Measurements from ENCODE around the gene MT1E.

The MT1E gene

DNA sequence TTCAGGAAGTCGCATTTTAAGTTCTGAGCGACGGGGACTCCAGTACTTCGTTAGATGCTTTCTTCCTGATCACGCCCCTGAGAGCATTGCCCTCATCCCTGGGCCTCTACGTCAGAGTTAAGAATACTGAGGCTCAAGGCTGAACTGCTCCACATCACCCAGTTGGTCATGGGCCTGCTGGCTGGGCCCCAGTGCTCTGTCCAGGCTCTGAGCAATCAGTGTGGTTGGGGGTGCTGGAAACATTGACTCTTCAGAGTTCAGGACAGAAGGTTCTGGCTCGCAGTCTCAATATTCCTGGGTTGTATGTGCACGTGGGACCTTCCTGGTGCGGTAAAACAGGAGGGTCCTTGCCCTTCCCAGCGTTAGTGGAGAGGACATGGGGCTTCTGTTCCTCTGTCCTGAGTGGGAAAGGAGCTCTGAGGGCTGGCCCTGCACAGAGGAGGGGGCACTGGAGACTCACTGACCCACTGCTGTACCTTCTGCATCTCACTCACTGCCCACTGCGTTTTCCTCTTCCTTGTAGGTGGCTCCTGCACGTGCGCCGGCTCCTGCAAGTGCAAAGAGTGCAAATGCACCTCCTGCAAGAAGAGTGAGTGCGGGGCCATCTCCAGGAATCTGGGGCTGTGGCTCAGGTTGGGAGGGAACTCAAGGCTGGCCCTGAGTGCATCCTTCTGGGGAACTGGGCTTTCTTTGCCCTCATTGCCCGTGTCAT lies 518 bp downstream of the MT1E start:
- DNase-seq (ENCODE audit: low read depth in 2 of 3, low spot score in 2 of 3) = no peak

- DNase-seq (ENCODE audit: low read depth in 2 of 3, low spot score in 2 of 3) = no peak
Measured at GRCh38 chr16:56626685-56627084, 1.1 kb downstream of the MT1E start.

GRCh38 chr16:56628486-56629350 lies 3.1 kb downstream of the MT1E start:
- DNase-seq (ENCODE audit: low read depth in 2 of 3, low spot score in 2 of 3) = no peak

DNA sequence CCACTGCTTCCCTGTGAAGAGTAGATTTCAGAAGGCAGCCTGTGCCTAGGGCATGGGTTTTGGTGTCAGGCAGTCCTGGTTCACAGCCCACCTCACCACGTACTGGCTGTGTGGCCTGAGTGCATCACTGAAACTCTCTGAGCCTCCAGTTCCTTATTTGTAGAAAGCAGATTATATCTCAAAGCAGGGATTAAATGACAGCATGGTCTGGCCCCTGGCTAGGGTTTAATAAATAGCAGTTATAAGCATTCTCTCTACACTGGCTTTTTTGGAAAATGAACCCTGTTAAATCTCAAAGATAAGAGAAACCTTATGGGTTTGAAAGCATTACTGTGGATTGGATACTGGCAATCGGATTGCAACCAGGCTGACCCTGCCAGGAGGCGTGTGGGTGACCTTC lies 4.0 kb downstream of the MT1E start:
- DNase-seq (ENCODE audit: low read depth in 2 of 3, low spot score in 2 of 3) = no peak

- DNase-seq (ENCODE audit: low read depth in 2 of 3, low spot score in 2 of 3) = no peak
Measured at GRCh38 chr16:56630134-56630533, 4.6 kb downstream of the MT1E start.

DNA sequence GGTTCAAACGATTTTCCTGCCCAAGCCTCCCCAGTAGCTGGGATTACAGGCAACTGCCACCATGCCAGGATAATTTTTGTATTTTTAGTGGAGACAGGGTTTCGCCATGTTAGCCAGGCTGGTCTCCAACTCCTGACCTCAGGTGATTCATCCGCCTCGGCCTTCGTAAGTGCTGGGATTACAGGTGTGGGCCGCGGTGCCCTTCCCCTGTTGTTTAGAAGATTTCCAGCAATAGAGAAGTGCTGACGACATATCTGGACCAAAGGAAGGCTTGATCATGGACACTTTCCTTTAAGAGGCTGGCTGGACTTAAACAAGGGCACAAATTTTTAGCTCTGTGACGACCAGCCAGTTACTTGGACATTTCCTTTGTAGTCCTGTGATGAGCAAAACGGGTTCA lies 5.6 kb downstream of the MT1E start:
- no peak for DNase-seq (ENCODE audit: low read depth in 2 of 3, low spot score in 2 of 3)

DNA sequence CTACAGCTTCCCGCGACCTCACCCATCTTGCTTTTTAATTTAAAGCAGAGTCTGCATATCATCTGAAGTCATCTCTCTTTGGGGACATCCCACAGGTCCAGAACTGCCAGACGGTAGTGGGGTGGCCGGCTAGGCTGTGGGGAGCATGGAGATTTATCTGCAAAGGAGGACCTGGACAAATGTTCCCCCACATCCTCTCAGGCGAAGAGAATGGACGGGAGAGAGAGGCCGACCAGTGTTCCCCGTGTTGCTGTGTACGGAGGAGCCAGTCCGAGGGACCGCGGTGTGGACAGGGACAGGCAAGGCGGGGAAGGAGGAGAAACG lies 6.2 kb downstream of the MT1E start:
- no peak for DNase-seq (ENCODE audit: low read depth in 2 of 3, low spot score in 2 of 3)

DNA sequence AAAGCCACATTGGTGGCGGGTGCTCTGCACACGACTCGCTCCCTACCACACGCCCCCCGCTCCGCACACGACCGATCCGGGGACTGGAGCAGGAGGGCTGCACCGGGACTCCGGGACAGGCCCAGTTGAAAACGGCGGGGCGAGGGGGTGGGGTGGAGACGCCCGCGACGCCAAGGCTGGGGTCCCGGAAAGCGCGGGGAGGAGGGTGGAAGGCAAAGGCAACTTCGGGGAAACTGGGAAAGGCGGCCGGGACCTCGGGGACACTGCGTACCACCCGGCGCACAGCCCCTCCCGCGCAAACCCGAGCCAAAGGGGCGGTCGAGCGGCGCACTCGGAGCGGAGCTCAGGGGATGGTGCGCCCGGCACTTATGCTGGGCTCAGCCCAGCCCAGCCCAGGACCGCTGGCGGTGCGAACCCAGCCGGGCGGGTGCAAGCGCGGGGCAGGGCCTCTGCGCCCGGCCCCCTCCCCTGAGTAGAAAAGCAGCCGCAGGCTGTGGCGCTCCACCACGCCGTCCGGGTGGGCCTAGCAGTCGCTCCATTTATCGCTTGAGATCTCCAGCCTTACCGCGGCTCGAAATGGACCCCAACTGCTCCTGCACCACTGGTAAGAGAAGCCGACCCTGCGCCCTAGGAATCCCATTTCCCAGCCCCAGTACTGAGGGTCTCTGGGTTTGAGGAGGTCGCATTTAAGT lies 6.7 kb downstream of the MT1E start, which contains the start of gene MT1M:
Gene MT1M, plus strand, starts transcription at position 504 of the 692 bp plus-strand sequence. Its CDS starts 73 bp downstream, at position 577.
- no peak for DNase-seq (ENCODE audit: low read depth in 2 of 3, low spot score in 2 of 3)

DNA sequence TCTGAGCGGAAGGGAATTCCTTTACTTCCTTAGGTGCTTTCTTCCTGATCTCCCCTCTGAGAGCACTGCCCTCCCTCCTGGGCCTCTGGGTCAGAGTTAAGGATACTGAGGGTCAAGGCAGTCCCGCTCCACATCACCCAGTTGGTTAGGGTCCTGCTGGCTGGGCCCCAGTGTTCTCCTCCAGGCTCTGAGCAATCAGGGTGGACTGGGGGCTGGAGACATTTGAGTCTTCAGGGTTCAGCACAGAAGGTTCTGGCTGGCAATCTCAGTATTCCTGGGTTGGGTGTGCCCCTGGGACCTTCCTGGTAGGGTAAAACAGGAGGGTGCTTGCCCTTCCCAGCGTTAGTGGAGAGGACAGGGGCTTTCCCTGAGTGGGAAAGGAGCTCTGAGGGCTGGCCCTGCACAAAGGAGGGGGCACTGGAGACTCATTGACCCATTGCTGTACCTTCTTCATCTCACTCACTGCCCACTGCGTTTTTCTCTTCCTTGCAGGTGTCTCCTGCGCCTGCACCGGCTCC lies 7.3 kb downstream of the MT1E start:
- DNase-seq (ENCODE audit: low read depth in 2 of 3, low spot score in 2 of 3) = no peak

GRCh38 chr16:56633535-56633934 lies 8.0 kb downstream of the MT1E start:
- no peak for DNase-seq (ENCODE audit: low read depth in 2 of 3, low spot score in 2 of 3)

GRCh38 chr16:56634715-56635440 lies 9.3 kb downstream of the MT1E start:
- no peak for DNase-seq (ENCODE audit: low read depth in 2 of 3, low spot score in 2 of 3)

- DNase-seq (ENCODE audit: low read depth in 2 of 3, low spot score in 2 of 3) = no peak
Measured at GRCh38 chr16:56635441-56635967, 9.9 kb downstream of the MT1E start.

DNA sequence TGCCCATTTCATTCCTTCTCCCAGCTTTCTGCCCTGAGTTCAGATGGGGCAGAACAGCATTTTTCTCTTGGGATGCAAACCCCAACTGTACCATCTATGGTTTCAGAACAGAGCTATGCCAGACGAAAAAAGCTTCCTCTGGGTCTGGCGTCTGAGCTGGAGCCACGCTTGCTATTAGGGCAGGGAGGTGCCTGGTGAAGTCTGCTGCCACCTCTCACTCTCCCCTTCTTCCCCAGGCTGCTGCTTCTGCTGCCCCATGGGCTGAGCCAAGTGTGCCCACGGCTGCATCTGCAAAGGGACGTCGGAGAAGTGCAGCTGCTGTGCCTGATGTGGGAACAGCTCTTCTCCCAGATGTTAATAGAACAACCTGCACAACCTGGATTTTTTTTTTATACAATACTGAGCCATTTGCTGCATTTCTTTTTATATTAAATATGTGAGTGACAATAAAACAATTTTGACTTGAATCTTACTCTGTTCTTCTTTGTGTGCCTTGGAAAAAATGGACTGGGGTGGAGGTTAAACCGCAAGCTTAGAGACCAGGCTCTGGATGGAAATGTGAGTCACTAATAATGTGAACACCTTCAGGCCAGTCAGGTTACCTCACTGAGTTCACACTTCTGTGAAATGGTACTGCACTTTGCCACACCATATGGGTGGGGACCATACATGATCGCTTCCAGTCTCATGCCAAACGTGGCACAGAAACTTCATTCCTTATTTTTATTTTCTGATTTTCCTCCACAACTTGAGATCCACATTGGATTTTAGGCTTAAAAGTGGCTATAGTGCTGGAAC lies 11.2 kb downstream of the MT1E start:
- DNase-seq (ENCODE audit: low read depth in 2 of 3, low spot score in 2 of 3) = no peak

GRCh38 chr16:56637814-56638750 lies 12.5 kb downstream of the MT1E start, which contains the start of gene MT1A:
TSS of gene MT1A (plus strand) at chr16:56638666. CDS start at chr16:56638739, 73 bp downstream.
- no peak for DNase-seq (ENCODE audit: low read depth in 2 of 3, low spot score in 2 of 3)

GRCh38 chr16:56639045-56639444 lies 13.5 kb downstream of the MT1E start:
- DNase-seq (ENCODE audit: low read depth in 2 of 3, low spot score in 2 of 3) = no peak

DNA sequence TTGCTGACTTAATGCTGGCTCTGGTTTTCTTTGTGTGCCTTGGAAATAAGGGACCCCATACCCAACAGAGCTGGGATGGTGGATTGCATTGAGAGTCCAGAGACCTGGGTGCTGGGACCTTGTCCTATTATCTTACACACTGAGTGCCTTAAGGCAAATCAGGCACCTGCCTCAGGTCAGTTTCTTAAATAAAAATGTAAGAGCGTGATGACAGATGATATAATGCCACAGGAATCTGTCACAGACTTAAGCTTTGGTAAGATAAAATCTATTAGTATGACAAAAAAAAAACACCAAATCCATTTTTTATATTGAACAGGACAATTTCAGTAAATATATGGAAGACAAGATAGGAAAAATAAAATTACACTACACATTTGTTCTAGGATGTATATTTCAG lies 14.5 kb downstream of the MT1E start:
- no peak for DNase-seq (ENCODE audit: low read depth in 2 of 3, low spot score in 2 of 3)

DNA sequence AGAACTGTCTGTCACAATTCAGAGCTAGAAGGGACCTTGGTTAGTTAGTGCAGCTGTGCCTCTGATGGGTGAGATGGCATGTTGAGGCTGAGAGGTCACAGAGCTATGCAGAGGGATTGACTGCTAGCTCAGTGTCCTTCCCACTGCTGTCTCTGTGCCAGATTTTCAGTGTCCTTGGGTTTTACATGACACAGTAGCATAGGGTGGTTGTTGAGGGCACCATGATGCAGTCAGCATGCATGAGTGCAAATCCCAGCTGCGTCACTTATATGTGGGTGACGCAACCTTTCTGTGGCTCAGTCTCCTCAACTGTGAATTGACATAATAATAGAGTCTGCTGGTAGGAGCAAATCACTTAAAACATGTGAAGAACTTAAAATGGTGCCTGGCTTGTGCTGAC lies 15.6 kb downstream of the MT1E start:
- no peak for DNase-seq (ENCODE audit: low read depth in 2 of 3, low spot score in 2 of 3)

DNA sequence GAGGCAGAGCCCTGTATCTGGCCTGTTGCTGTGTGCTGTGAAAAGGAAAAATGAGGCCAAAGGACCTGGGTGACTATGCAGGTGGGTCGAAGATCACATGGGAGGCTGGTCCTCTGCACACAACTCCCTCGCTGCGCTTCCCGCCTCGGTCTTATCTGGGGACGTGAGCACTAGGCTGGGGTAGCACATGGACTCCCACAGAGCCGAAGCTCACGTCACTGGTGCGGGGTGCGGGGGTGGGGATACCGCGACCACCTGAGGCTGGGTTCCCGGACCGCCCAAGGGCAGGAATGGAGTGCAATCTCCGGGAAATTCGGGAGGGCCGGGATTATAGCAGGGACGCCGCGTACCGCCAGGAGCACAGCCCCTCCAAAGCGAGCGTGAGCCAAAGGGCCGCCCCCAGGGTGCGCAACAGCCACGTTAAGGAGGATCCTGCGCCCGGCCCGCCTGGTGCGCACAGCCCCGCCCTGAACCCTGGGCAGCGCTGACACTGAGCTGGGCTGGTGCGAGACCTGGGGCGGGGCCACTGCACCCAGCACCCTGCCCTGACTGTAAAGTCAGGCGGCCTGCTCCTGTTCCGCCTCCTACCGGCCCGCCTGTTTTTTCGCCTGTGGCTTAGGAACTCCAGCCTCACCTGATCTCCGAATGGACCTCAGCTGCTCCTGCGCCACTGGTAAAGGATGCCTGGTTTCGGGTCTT lies 17.6 kb downstream of the MT1E start:
- peak in 2 of 3 experiments; percentile 37 to 69 for DNase-seq (ENCODE audit: low read depth in 2 of 3, low spot score in 2 of 3)
